LNCaP clone FGC (cell line): ENCODE data around the gene PFKFB2.
A peak's percentile ranks its signal among the peaks of the same experiment; 100 is the strongest.

ENCODE experiments used
- DNase-seq: peaks from one replicate; pipeline ENCODE4 v3.0.0-alpha.2; 2011; ENCODE audit warnings: low read depth
- H3K4me3 ChIP-seq: 2 replicates; pipeline ENCODE4 v1.5.1; 2011; ENCODE audit warnings: mild to moderate bottlenecking, low read depth, low read length, control low read depth
- TF ChIP-seq, protein P1 (sequence below): IDR thresholded peaks from 2 replicates; pipeline ENCODE4 v1.5.1; 2012; ENCODE audit warnings: mild to moderate bottlenecking; ENCODE audit not compliant: control insufficient read depth, insufficient read depth; ENCODE audit errors: extremely low read depth

The PFKFB2 gene

DNA sequence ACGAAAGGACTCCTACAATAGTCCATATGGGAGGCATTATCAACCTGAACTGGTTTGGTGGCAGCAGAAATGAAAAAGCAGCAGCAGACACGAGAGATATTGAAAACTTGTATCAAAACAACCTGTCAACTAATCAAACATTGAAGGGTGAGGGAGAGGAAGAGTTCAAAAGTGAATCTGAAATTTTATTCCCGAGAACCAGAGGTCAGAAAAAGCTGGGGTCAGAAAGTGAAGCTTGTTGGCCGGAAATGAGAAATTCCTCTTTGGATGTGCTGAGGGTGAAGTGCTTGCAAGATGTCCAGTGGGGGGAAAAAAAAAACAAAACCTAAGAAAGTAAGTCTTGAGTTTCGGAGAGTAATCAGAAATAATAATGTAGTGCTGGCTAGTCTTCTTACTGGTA lies 49.1 kb downstream of the PFKFB2 start:
- no peak for DNase-seq
- TF ChIP-seq, protein P1, sequence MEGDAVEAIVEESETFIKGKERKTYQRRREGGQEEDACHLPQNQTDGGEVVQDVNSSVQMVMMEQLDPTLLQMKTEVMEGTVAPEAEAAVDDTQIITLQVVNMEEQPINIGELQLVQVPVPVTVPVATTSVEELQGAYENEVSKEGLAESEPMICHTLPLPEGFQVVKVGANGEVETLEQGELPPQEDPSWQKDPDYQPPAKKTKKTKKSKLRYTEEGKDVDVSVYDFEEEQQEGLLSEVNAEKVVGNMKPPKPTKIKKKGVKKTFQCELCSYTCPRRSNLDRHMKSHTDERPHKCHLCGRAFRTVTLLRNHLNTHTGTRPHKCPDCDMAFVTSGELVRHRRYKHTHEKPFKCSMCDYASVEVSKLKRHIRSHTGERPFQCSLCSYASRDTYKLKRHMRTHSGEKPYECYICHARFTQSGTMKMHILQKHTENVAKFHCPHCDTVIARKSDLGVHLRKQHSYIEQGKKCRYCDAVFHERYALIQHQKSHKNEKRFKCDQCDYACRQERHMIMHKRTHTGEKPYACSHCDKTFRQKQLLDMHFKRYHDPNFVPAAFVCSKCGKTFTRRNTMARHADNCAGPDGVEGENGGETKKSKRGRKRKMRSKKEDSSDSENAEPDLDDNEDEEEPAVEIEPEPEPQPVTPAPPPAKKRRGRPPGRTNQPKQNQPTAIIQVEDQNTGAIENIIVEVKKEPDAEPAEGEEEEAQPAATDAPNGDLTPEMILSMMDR = no peak
- H3K4me3 ChIP-seq = no peak overlapping the region

DNA sequence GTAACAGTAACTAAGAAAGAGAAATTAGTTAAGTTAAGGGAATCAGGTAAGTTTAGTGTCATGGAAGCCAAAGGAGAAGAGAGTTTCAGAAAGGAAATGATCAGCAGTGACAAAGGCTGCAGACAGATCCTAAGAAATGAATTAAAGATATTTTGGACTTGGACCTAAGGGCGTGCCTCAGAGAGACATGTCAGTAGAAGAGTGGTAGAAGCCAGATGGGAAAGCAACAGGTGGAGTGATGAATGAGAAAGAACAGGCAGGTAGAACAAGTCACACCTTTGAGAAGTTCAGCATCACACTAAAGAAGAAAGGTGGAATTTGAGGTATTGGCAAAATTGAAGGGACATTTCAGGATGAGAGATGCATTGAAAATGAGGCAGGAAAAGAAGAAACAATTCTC lies 49.6 kb downstream of the PFKFB2 start:
- no peak for DNase-seq
- TF ChIP-seq, protein P1 = no peak
- H3K4me3 ChIP-seq = no peak overlapping the region

DNA sequence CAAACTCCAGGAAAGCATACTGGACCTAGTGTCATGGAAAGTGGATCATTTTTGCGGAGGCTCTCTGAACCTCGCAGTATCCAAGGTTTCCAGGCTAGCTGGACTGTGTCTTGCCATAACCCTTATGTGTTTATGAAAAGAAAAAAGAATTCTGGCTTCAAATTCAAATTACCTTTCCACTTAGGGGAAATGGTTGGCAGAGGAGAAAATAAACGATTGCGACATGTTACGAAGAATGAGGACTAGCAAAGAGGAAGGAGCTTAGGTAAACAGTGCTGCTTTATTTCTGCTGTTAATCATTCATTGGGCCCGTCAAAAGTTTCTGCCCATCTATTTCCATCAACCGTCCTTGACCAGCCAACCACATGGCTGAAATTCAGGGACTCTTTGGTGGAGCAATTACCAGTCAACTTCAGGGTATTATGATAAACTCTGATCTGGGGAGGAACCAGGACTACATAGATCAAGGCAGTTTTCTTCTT lies 50.9 kb downstream of the PFKFB2 start, which contains the start of gene C4BPA:
TSS of gene C4BPA (plus strand) at position 342 of the 482 bp plus-strand sequence. CDS start 8,793 bp downstream, outside the sequence.
- no peak for DNase-seq
- TF ChIP-seq, protein P1 = no peak
- H3K4me3 ChIP-seq = no peak within 1 kb of the TSS

DNA sequence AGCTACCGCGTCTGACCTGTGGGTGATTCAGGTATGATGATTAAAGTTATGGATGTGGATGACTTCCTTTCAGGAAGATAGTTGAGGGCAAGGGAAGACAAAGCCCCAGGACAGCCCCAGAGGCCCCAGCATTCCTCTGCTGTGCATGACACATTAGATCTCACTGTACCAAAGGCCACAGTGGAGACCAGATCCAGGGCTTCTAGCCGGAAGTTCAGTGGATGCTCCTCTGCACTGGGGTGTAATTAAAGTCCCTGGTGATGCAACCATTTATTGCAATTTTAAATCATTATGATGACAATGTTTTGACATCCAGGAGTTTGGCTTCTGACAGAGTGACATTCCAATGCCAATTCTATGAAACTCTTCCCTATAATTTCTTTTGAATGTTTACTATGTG lies 55.9 kb downstream of the PFKFB2 start:
- no peak overlapping the region for H3K4me3 ChIP-seq
- TF ChIP-seq, protein P1 = no peak
- no peak for DNase-seq

DNA sequence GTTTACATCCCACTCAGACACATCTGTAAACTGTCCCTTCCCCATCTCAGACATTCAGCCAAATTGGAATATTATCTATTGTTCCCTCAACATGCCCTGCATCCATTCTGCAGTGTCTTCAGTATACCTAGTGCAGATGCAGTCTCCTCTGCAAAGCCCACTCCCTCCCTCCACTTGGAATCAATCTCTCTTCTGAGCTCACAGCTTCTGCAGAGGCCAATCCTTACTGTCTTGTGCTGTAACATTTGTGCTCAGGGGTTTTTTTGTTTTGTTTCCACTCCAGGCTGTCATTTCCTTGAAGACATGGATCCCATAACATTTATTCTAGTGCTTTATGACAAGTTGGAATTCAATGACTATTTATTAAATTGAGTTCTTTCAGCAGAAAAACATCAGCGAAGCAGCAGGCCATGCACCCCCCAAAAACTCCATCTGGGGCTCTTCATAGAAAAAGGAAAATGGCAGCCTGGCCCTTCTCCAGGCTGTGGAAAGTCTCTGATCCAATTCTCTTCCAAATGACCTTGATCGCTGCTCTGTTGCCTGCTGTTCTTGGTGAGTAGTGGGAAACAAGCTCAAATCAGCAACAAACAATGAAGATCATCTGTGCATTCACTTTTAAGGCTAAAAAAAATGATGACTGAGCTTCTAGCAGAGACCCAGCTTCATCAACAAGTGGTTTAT lies 59.7 kb downstream of the PFKFB2 start:
- TF ChIP-seq, protein P1 = no peak
- H3K4me3 ChIP-seq = no peak overlapping the region
- no peak for DNase-seq

DNA sequence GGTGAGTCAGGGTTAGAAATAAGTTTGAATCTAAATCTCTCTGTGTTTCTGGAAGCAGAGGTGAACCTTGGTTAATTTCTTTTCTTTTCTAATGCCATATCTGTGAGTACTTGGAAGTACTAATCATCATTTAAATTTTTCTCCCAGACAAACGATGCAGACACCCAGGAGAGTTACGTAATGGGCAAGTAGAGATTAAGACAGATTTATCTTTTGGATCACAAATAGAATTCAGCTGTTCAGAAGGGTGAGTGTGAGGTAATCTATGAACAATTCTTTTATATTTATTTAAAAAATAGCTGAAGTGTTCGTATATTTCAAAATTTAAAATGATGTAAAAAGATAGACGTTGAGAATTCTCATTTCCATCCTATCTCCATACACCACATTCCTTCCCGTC lies 62.2 kb downstream of the PFKFB2 start:
- TF ChIP-seq, protein P1 = no peak
- H3K4me3 ChIP-seq = no peak overlapping the region
- DNase-seq = no peak

DNA sequence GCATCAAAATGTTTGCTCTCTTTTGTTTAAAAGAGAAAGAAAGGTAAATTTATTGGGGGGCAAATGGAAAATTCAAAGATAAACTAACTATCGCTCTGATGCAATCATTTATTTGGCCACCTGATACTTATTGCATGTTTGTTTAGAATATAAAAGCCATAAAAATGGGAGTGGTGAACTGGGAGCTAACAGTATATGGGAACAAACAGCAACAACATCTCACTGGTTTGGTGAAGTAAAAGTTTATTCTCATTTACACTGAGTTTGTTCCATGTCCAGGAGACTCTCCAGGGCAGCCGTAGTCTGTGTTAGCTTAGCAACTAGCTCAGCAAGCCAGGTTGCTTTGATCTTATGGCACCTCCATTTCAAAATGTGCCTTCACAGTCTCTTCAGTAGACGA lies 71.3 kb downstream of the PFKFB2 start:
- peak; percentile 7 for DNase-seq
- no peak overlapping the region for H3K4me3 ChIP-seq
- TF ChIP-seq, protein P1 = no peak
